Prostate gland (tissue), 2 donors: ENCODE results near the gene JADE1. TPM values are rescaled to one million over a fixed set of nuclear protein-coding genes. Genes with fewer than 3 reads are reported as not detected.

Experiments
- DNase-seq: peaks from one replicate; pipeline ENCODE4 v3.0.0-alpha.2; 2019; ENCODE audit warnings: low spot score
- H3K27ac ChIP-seq, 2 donors: fragments of 200-600 bp; sonication (generic); 2 replicates each; pipeline ENCODE4 v1.5.1; 2017 to 2019
- H3K27me3 ChIP-seq: fragments of 200-600 bp; sonication (generic); replicated peaks from 2 replicates; pipeline ENCODE4 v1.5.1; 2019; ENCODE audit not compliant: insufficient read depth
- H3K36me3 ChIP-seq, 2 donors: fragments of 200-600 bp; sonication (generic); 1 replicate in 1 of 2; 2 replicates in 1 of 2; pipeline versions ENCODE4 v1.5.1 to v1.8.1; 2017 to 2019
- H3K4me1 ChIP-seq: fragments of 200-600 bp; sonication (generic); replicated peaks from 2 replicates; pipeline ENCODE4 v1.5.1; 2019
- H3K4me3 ChIP-seq, 2 donors: fragments of 200-600 bp; sonication (generic); 2 replicates each; pipeline ENCODE4 v1.5.1; 2017 to 2019
- H3K9me3 ChIP-seq: fragments of 200-600 bp; sonication (generic); 2 replicates; pipeline ENCODE4 v1.5.1; 2017
- POLR2A ChIP-seq: fragments of 450-650 bp; IDR thresholded peaks from one replicate; pipeline ENCODE4 v1.6.1; 2016; ENCODE audit warnings: antibody characterized with exemption, mild to moderate bottlenecking
- POLR2AphosphoS5 ChIP-seq: sonication (generic); formaldehyde crosslinking; IDR thresholded peaks from one replicate; pipeline ENCODE4 v1.6.1; 2017; ENCODE audit warnings: antibody characterized with exemption
- WGBS: methylation state at CpG from one replicate; pipeline ENCODE4 v1.1.5; 2018; 5-methylcytosine and 5-hydroxymethylcytosine counted together
- intact Hi-C: fragments of 100-400 bp; cut with DNase I; formaldehyde crosslinking; loops from one replicate; pipeline ENCODE4 v1.14.2; 2022
- total RNA-seq, 2 donors: library from RNA; depleted of rRNA; stranded (reverse); fragments of >200 nt; gene quantifications; one replicate each; pipeline ENCODE4 v1.1.0, GENCODE V29; 2016
- TF ChIP-seq, protein P1 (sequence below), 4 experiments: fragments of 200-600 bp in 2 of 4; fragments of 450-650 bp in 2 of 4; sonication (generic) in 2 of 4; IDR thresholded peaks; 1 replicate in 3 of 4; 2 replicates in 1 of 4; pipeline ENCODE4 v1.5.1; 2016 to 2019; ENCODE audit warnings: antibody characterized with exemption in 4 of 4, mild to moderate bottlenecking in 2 of 4, moderate library complexity in 2 of 4

The JADE1 gene
- total RNA-seq, 2 donors from 2014 or later, result 31.6 to 33.9 TPM

GRCh38 chr4:128855621-128856020 is 46.1 kb downstream of the JADE1 start:
- H3K27me3 ChIP-seq, result no peaks in the 10 kb centered on the region
- no peaks in the 10 kb centered on the region for H3K4me1 ChIP-seq
- H3K4me3 ChIP-seq, result no peak overlapping the region
- no peak overlapping the region for H3K27ac ChIP-seq
- no peaks in the 10 kb centered on the region for H3K9me3 ChIP-seq
- peaks cover 5 to 12% of the 10 kb centered on the region in 2 donors for H3K36me3 ChIP-seq
- DNase-seq, result no peak
- 94% methylated on average over 7 of the region's 7 CpGs for WGBS
- TF ChIP-seq, protein P1, sequence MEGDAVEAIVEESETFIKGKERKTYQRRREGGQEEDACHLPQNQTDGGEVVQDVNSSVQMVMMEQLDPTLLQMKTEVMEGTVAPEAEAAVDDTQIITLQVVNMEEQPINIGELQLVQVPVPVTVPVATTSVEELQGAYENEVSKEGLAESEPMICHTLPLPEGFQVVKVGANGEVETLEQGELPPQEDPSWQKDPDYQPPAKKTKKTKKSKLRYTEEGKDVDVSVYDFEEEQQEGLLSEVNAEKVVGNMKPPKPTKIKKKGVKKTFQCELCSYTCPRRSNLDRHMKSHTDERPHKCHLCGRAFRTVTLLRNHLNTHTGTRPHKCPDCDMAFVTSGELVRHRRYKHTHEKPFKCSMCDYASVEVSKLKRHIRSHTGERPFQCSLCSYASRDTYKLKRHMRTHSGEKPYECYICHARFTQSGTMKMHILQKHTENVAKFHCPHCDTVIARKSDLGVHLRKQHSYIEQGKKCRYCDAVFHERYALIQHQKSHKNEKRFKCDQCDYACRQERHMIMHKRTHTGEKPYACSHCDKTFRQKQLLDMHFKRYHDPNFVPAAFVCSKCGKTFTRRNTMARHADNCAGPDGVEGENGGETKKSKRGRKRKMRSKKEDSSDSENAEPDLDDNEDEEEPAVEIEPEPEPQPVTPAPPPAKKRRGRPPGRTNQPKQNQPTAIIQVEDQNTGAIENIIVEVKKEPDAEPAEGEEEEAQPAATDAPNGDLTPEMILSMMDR (IDR thresholded peaks at IDR 0.05), result no peak
- TF ChIP-seq POLR2A (no peak), POLR2AphosphoS5 (no peak)
- intact Hi-C loops, result no loop called here

GRCh38 chr4:128856246-128856645 is 46.7 kb downstream of the JADE1 start:
- Histone ChIP-seq H3K36me3 (peaks cover 5 to 12% of the 10 kb centered on the region in 2 donors), H3K27me3 (no peaks in the 10 kb centered on the region), H3K9me3 (no peaks in the 10 kb centered on the region), H3K4me3 (no peak overlapping the region), H3K4me1 (no peaks in the 10 kb centered on the region), H3K27ac (no peak overlapping the region)
- intact Hi-C loops, result no loop called here
- WGBS, result 94% methylated on average over 2 of the region's 2 CpGs
- no peak for DNase-seq
- TF ChIP-seq POLR2A (no peak), POLR2AphosphoS5 (no peak)
- TF ChIP-seq, protein P1 (IDR thresholded peaks at IDR 0.05), result no peak

DNA sequence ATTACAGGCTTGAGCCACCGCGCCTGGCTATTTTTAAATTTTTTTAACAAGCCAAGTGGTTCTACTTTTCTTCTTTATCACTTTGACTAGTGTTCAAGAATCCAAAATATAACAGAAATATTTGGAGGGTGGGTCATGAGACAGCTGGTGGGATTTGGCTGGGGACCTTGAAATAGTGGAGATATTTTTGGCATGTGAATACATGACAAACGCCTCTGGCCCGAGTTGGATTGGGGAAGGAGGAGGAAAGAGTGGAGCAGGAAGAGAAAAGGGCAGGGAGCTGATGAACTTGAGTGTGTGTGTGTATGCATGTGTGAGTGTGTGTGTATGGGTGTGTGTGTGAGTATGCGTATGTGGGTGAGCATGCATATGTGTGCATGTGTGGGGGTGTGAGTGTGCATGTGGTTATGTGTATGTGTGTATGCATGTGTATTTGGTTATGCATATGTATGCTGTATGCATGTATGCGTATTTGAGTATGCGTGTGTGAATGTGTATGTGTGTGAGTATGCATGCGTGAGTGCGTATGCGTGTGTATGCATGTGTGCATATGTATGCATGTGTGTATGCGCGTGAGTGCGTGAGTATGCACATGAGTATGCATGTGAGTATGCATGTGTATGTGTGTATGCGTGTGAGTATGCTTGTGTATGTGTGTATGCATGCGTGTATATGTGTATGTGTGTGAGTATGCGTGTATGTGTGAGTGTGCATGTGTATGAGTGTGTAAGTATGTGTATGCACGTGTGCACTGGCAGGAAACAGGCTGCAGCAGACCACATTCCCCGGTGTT is 49.6 kb downstream of the JADE1 start:
- intact Hi-C loops, result no loop called here
- Histone ChIP-seq H3K27me3 (no peaks in the 10 kb centered on the region), H3K4me1 (no peaks in the 10 kb centered on the region), H3K4me3 (no peak overlapping the region), H3K36me3 (peaks cover 7 to 12% of the 10 kb centered on the region in 2 donors), H3K9me3 (no peaks in the 10 kb centered on the region), H3K27ac (no peak overlapping the region)
- no peak for DNase-seq
- whole genome bisulfite sequencing, result 80% methylated on average over 18 of the region's 18 CpGs
- TF ChIP-seq POLR2AphosphoS5 (no peak), POLR2A (no peak)
- TF ChIP-seq, protein P1 (IDR thresholded peaks at IDR 0.05), result no peak

DNA sequence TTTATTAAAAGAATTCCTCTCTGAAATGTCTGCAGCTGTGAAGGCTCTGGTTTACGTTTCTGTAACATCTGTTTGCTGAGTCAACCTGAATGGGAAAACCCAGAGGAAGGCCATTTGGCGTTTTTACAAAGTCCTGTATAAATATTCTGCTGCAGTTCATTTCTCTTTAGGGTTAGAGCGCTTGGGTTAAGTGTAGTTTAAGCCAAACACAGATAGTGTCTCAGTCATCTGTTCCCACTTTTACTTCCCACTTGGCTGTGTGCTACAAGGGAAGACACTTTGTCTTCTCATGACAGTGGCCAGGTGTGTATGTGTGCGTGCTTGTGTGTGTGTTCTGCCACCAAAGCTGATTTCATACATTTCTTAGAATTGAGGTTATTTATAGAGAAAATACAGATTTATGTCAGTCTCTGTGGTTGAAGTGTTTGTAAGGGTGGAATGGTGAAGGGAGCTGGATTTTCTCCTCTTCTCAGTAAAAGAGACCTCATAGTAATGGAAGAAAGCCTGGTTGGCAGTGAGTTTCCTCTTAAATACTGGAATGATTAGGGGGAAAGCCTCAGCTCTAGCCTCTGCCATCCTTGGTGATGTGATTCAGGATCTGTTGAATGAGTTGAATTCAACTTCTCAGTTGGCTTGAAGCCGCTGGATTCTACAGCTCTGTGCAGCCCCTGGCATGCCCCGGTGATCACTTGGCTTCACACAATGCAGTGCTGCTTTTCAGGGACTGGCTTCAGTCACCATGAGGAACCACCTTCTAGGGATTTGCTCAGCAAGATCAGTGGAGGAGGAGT is 50.6 kb downstream of the JADE1 start:
- Histone ChIP-seq H3K27ac (no peak overlapping the region), H3K4me3 (no peak overlapping the region), H3K36me3 (peaks cover 7 to 12% of the 10 kb centered on the region in 2 donors), H3K27me3 (no peaks in the 10 kb centered on the region), H3K9me3 (no peaks in the 10 kb centered on the region), H3K4me1 (no peaks in the 10 kb centered on the region)
- WGBS, result 64% methylated on average over 6 of the region's 6 CpGs
- TF ChIP-seq POLR2A (no peak), POLR2AphosphoS5 (no peak)
- TF ChIP-seq, protein P1 (IDR thresholded peaks at IDR 0.05), result no peak
- intact Hi-C loops, result loop anchor here (5.0 to 10.0 kb wide), 2 partner anchors 403 to 475 kb away; no protein-coding TSS in a partner anchor
- DNase-seq, result no peak
